HuH-7.5 (cell line): ENCODE data around the gene BTNL8.
A peak's percentile ranks its signal among the peaks of the same experiment; 100 is the strongest.

Source experiments
- DNase-seq: peaks from one replicate; pipeline ENCODE4 v3.0.0; 2011; ENCODE audit warnings: low spot score

Gene BTNL8, protein sequence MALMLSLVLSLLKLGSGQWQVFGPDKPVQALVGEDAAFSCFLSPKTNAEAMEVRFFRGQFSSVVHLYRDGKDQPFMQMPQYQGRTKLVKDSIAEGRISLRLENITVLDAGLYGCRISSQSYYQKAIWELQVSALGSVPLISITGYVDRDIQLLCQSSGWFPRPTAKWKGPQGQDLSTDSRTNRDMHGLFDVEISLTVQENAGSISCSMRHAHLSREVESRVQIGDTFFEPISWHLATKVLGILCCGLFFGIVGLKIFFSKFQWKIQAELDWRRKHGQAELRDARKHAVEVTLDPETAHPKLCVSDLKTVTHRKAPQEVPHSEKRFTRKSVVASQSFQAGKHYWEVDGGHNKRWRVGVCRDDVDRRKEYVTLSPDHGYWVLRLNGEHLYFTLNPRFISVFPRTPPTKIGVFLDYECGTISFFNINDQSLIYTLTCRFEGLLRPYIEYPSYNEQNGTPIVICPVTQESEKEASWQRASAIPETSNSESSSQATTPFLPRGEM

DNA sequence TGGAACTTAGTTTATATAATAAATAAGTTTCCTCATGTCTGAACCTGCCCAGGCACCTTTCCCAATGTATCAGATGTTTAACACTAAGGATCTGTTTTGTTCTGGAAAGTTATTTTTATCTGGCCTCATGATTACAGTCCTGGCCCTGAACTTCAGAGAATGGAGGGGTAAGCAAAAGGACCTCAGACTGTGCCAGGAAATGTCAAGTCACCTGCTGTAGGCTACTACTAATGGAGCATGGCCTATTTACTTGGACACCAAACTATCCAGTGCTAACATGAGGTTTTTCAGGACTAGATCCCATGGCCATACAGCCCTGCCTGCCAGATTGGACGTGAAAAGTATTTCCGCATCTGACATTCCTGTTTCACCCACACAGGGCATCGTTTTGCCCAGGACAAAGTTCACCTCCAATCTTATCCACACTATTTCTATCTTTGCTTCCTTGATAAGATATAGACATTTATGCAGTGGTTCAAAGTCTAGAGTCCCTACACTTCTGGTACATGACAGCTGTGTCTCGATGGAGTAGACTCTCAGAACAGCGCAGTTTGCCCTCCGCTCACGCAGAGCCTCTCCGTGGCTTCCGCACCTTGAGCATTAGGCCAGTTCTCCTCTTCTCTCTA is at the start of gene BTNL8:
TSS of gene BTNL8 (plus strand) at position 539 of the 626 bp plus-strand sequence. CDS start 152 bp downstream, outside the sequence.
- no peak for DNase-seq

DNA sequence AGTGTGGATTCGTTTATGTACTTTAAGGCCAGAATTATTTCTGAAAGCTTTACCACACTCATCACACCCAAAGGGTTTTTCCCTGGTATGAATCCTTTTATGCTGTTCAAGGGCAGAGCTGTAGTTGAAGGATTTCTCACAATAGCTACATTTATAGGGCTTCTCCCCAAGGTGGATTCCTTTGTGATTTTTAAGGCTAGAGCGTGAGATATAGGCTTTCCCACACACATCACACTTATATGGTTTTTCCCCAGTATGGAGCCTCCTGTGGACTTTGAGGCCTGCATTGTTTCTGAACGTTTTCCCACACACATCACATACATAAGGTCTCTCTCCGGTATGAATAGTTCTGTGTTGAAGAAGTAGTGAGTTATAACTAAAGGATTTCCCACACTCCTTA is 49.1 kb upstream of the BTNL8 start:
- DNase-seq, result no peak

DNA sequence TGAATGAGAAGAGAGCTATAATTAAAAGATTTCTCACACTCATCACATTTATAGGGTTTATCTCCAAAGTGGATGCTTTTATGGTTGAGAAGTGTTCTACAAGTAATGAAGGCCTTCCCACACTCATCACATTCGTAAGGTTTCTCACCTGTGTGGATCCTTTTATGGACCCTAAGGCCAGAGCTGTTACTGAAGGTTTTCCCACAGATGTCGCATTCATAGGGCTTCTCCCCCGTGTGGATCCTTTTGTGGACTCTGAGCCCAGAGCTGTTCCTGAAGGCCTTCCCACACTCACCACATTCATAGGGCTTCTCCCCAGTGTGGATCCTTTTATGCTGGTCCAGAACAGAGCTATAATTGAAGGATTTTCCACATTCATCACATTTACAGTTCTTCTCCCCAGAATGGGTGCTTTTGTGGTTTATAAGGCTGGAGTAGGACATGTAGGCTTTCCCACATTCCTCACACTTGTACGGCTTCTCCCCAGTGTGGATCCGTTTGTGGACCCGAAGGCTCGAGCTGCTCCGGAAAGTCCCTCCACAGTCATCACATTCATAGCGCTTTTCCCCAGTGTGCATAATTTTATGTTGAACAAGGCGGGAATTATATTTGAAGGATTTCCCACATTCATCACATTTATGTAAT is 48.4 kb upstream of the BTNL8 start:
- DNase-seq, result no peak

- no peak for DNase-seq
Observed at GRCh38 chr5:180852495-180852894, 46.5 kb upstream of the BTNL8 start.

- DNase-seq, result no peak
Observed at GRCh38 chr5:180853121-180853847, 45.7 kb upstream of the BTNL8 start.

- DNase-seq, result no peak
Observed at GRCh38 chr5:180853848-180854176, 45.1 kb upstream of the BTNL8 start.

DNA sequence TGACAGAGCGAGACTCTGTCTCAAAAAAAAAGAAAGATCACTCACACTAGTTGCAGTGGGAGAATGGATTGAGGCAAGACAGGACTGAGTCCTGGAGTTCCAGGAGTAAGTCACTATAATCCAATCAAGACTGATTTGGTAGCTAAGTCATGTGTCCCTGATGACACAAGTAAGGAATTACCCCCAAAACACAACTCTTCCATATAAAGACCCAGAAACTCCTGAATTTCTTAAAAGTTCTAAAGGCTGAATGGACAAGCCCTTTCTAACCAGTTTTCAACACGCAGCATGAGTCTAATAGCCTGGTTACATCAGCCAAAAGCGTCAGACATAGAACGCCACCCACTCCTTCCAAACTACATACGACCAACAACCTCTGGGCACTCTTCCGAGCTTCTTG is 40.4 kb upstream of the BTNL8 start:
- DNase-seq, result no peak

DNA sequence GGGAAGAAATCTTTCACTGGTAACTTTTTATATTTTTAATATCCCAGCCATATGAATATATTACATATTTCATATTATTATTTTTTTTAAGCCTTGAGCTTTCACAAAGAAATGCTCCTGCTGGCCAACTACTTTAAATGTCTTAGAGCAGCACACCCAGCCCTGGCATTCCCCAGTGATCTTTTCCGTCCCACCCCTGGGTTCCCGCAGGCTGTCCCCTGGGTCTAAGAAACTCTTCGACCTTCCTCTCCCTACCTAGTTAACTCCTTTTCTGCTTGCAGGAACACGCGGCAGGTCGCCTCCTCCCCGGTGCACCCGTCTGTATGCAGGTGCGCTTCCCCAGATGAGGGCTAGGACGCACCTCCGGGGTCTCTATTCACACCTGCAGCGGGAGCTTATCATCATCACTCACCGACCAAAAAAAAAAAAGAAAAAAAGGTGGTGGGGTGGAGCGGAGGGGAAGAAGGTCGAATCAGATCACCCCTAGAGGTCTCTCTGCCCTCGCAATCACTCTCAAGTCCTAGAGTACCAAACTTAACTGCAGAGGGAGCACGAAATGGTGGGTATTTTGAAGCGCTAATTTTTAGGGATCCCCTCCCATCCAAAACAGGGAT is 38.6 kb upstream of the BTNL8 start:
- DNase-seq, result peak; percentile 48

- peak; percentile 74 for DNase-seq
Observed at GRCh38 chr5:180860887-180861822, 37.8 kb upstream of the BTNL8 start, which contains the start of gene ZFP62. Gene ZFP62 (minus strand): TSS chr5:180861276. CDS start chr5:180861219, 57 bp downstream.

- DNase-seq, result no peak
Observed at GRCh38 chr5:180862645-180863044, 36.3 kb upstream of the BTNL8 start.

GRCh38 chr5:180865981-180866695 is 32.8 kb upstream of the BTNL8 start:
- DNase-seq, result no peak

- no peak for DNase-seq
Observed at GRCh38 chr5:180866985-180867384, 32.0 kb upstream of the BTNL8 start.

DNA sequence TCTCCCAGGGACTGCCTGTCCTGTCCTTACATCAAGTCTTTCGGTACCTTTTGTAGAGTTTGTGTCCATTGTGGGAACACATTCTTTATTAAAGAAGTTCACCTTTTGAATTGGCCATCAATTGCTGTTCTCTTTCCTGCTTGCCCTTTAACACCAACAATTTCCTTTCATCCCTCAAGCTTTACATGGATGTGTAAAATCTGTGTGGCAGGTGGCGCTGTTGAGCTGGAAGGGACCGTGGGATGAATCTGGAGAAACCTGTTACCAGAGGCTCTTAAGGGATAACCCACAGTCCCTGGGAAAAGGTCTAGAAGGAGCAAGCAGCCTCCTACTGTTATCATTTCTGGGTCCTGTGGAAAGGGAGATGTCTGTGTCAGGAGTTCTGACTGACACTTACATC is 30.0 kb upstream of the BTNL8 start:
- peak; percentile 72 for DNase-seq

GRCh38 chr5:180869587-180869986 is 29.4 kb upstream of the BTNL8 start:
- DNase-seq, result no peak

GRCh38 chr5:180870276-180871068 is 28.5 kb upstream of the BTNL8 start:
- DNase-seq, result no peak

DNA sequence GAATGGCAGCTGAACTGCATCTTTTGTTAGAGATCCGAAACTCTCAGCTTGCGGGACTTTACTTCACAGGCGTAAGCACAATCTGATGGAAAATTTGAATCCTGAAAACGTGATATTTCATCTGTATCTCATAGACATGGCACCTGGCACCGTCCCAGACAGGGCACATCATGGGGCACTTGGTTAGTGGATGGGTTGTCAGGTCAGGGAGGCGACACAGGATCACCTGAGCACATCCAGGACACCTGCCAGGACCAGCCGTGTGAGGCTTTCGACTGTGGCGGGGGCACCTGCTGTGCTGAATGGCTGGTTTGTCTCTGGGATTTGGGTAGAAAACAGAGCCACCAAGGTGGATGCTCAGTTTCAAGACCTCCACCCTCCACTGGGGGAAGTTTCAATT is 26.5 kb upstream of the BTNL8 start:
- no peak for DNase-seq

GRCh38 chr5:180873615-180874520 is 25.1 kb upstream of the BTNL8 start:
- no peak for DNase-seq
